Stimulated activated naive CD8-positive, alpha-beta T cell treated with anti-CD3 and anti-CD28 coated beads, Interleukin-15, Interleukin-2, amounts not matched to agents 100 ng/mL and 50 ng/mL, for 24 hours (primary cell): Measurements from ENCODE around the gene TMEM163.

Source experiments
- H3K27ac Mint-ChIP-seq: one replicate; pipeline ENCODE4 v1.8.0; 2021; ENCODE audit warnings: mild to moderate bottlenecking, mixed read lengths
- H3K27me3 Mint-ChIP-seq: one replicate; pipeline ENCODE4 v1.8.0; 2021; ENCODE audit warnings: mixed read lengths
- H3K36me3 Mint-ChIP-seq: one replicate; pipeline ENCODE4 v1.8.0; 2021; ENCODE audit warnings: low read depth, mixed read lengths
- H3K4me1 Mint-ChIP-seq: one replicate; pipeline ENCODE4 v1.8.0; 2021; ENCODE audit warnings: low read depth, mixed read lengths
- H3K4me3 Mint-ChIP-seq: one replicate; pipeline ENCODE4 v1.8.0; 2021; ENCODE audit warnings: mild to moderate bottlenecking, mixed read lengths
- H3K9me3 Mint-ChIP-seq: one replicate; pipeline ENCODE4 v1.8.0; 2021; ENCODE audit warnings: mixed read lengths

Gene TMEM163

DNA sequence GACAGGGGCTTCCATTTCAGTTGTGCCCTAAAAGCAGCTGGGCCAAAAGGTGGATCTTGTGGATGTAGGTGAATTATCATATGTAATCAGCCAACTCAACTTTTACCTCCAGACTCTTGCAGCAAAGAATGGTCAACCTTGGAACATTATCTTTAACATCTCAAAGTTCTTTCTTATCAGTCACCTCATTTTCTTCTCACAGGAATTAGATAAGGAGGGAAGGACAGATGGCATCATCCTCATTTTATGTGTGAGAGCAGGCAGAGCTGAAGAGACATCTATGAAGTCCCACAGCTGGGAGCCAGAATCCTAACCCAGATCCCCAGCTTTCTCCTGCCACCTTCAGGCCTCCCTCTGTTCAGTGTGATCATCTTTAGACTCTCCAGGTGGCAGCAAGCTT, 282.9 kb downstream of the TMEM163 start:
- Mint-ChIP-seq H3K9me3 (no peaks in the 10 kb centered on the region), H3K36me3 (peaks cover 31% of the 10 kb centered on the region), H3K27ac (no peak overlapping the region), H3K4me1 (no peaks in the 10 kb centered on the region), H3K4me3 (no peak overlapping the region), H3K27me3 (no peaks in the 10 kb centered on the region)

DNA sequence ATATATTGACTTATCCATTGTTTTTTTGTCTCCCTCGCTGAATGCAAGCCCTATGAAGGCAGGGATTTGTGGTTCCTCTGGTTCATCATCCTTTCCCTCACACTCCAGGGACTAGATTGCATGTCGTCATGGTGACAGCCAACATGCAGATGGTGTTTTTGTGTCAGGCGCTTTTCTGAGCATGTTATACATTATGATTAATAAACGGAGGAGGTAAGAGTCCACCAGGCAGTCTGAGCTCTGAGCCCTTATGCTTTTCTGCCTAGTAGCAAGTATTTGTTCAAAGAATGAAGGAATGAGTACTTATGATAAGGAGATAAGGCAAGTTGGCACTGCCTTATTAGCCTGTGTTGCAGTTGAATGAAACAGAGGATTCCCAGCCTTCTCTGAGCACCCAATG, 283.3 kb downstream of the TMEM163 start:
- H3K27ac Mint-ChIP-seq, result no peak overlapping the region
- peaks cover 34% of the 10 kb centered on the region for H3K36me3 Mint-ChIP-seq
- no peaks in the 10 kb centered on the region for H3K27me3 Mint-ChIP-seq
- H3K4me3 Mint-ChIP-seq, result no peak overlapping the region
- no peaks in the 10 kb centered on the region for H3K4me1 Mint-ChIP-seq
- no peaks in the 10 kb centered on the region for H3K9me3 Mint-ChIP-seq

DNA sequence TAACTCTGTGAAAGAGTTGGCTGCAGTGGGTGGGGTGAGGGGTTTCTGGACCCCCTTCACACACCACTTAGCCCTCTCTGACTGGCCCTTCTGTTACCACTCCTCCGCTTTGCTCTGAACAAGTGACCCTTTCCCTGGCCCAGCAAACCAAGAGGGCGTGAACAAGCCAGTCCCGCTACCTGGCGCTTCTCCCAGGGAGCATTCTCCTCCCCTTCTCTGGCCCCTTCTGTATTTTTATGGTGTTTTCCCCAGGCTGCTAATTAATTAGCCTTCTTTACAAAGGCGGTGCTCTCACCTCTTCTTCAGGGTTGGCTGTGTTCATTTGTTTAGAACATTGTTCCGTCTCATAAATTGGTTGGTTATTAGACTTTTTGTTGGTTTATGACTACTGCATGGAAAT, 284.8 kb downstream of the TMEM163 start:
- H3K9me3 Mint-ChIP-seq, result no peaks in the 10 kb centered on the region
- H3K4me3 Mint-ChIP-seq, result no peak overlapping the region
- H3K27ac Mint-ChIP-seq, result no peak overlapping the region
- no peaks in the 10 kb centered on the region for H3K27me3 Mint-ChIP-seq
- no peaks in the 10 kb centered on the region for H3K4me1 Mint-ChIP-seq
- peaks cover 34% of the 10 kb centered on the region for H3K36me3 Mint-ChIP-seq

- Mint-ChIP-seq H3K27ac (no peak overlapping the region), H3K9me3 (no peaks in the 10 kb centered on the region), H3K27me3 (no peaks in the 10 kb centered on the region), H3K36me3 (peaks cover 34% of the 10 kb centered on the region), H3K4me3 (no peak overlapping the region), H3K4me1 (no peaks in the 10 kb centered on the region)
Measured at GRCh38 chr2:134433469-134433868, 285.3 kb downstream of the TMEM163 start.

DNA sequence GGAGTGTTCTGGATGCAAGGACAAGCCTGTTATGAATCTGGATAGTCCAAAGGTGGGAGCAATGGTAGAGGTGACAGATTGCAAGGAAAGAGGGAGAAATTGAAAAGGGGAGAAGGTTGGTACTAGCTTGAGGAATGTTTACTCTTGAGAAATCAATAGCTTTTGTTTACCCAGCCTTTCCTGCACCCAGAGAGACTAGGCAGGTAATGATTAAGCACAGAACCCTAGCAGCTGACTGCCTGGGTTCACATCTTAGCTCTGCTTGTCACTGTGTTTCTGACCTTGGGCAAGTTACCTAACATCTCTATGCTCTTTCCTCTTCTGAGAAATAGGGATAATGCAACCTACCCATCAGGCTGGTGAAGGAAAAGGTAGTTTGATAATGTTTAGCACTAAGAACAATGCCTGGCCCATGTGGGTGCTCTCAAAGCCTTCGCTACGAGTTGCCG, 286.3 kb downstream of the TMEM163 start:
- peaks cover 34% of the 10 kb centered on the region for H3K36me3 Mint-ChIP-seq
- H3K9me3 Mint-ChIP-seq, result no peaks in the 10 kb centered on the region
- no peaks in the 10 kb centered on the region for H3K27me3 Mint-ChIP-seq
- H3K4me1 Mint-ChIP-seq, result no peaks in the 10 kb centered on the region
- no peak overlapping the region for H3K27ac Mint-ChIP-seq
- H3K4me3 Mint-ChIP-seq, result no peak overlapping the region

DNA sequence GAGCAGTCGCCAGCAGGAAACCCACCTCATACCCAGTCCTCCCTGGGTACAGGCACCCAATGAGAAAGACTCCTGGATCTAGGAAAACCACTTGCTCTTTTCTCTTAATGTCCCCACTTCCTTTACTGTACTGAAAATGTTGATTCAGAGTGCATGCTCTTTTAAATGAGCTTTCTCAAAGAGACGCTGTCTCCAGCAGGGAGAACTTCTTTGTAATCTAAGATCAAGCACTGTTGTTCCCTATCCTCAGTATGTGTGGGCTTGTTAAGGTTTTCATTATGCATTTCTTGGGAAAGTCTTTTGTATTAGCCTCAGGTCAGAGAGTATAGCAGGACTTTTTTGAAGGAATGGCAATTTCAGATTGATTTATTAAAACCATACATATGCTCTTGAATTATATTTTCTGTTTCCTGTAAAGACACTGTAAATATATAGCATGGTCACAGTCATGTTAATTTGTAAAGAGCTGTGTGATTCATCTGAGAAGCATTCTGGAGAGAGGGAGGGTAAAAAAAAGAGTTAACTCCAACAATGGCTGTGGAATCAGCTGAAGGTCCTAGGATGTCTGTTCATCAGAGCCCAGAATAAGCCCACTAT, 286.9 kb downstream of the TMEM163 start:
- peaks cover 34% of the 10 kb centered on the region for H3K36me3 Mint-ChIP-seq
- H3K9me3 Mint-ChIP-seq, result no peaks in the 10 kb centered on the region
- no peaks in the 10 kb centered on the region for H3K27me3 Mint-ChIP-seq
- H3K27ac Mint-ChIP-seq, result no peak overlapping the region
- no peaks in the 10 kb centered on the region for H3K4me1 Mint-ChIP-seq
- H3K4me3 Mint-ChIP-seq, result no peak overlapping the region

GRCh38 chr2:134429886-134430285, 288.9 kb downstream of the TMEM163 start:
- no peaks in the 10 kb centered on the region for H3K9me3 Mint-ChIP-seq
- peaks cover 4% of the 10 kb centered on the region for H3K4me1 Mint-ChIP-seq
- no peak overlapping the region for H3K4me3 Mint-ChIP-seq
- H3K36me3 Mint-ChIP-seq, result peaks cover 40% of the 10 kb centered on the region
- H3K27me3 Mint-ChIP-seq, result no peaks in the 10 kb centered on the region
- H3K27ac Mint-ChIP-seq, result no peak overlapping the region

DNA sequence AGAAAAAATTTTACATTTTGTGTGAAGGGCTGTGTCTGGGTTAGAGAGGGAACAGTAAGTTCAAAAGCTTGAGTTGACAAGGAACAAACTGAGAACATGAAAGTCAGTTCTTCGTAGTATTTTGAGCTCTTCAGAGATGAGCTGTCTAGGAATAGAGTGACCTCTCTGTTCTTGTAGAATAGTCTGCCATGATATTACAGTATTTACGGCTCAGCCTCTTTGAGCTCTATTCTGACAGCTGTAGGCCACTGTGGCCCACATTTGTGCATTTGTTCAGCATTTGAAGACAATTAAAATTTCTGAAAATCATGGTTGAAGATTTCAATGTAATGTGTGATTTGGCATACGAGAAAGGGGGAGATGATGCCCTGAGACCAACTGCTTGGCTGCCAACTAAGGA, 292.1 kb downstream of the TMEM163 start:
- Mint-ChIP-seq H3K9me3 (no peaks in the 10 kb centered on the region), H3K36me3 (peaks cover 26% of the 10 kb centered on the region), H3K4me3 (no peak overlapping the region), H3K27ac (no peak overlapping the region), H3K4me1 (peaks cover 4% of the 10 kb centered on the region), H3K27me3 (no peaks in the 10 kb centered on the region)

DNA sequence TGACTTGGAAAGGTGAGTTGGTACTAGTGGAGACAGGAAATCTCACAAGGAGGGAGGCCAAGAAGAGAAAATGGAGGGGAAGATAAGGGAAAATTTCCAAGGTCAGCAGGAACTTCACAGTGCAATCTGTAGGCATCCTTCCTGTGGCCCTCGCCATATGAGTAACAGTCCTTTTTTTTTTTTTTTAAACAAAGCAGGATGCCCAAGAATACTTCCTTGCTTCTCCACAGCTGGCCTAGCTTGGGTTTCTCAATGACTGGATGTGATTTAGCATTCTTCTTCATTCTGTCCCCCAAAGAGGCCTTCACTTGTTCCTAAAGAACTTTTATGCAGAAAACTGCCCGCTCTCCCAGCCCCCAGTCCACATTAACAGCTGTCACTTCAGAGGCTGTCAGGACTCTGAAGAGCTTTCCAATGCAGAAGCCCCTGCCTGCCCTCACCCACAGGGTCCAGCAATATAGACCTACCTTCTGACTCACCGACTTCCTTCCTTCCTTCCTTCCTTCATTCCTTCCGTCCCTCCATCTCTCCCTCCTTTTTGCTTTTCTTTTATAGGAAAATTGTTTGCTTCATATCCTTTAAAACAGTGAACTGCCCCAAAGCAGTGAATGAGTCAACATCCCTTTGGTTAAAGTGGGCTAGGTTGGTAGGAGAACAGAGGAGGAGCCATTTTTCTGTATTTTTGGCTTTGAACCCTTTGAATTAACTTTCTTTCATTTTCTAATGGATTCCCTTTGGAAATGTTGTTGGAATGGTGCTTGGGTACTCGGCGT, 292.9 kb downstream of the TMEM163 start:
- H3K27me3 Mint-ChIP-seq, result no peaks in the 10 kb centered on the region
- no peaks in the 10 kb centered on the region for H3K9me3 Mint-ChIP-seq
- no peak overlapping the region for H3K27ac Mint-ChIP-seq
- peaks cover 4% of the 10 kb centered on the region for H3K4me1 Mint-ChIP-seq
- no peak overlapping the region for H3K4me3 Mint-ChIP-seq
- peaks cover 22% of the 10 kb centered on the region for H3K36me3 Mint-ChIP-seq

- Mint-ChIP-seq H3K36me3 (peaks cover 26% of the 10 kb centered on the region), H3K4me3 (no peak overlapping the region), H3K27me3 (no peaks in the 10 kb centered on the region), H3K27ac (no peak overlapping the region), H3K4me1 (peaks cover 4% of the 10 kb centered on the region), H3K9me3 (no peaks in the 10 kb centered on the region)
Measured at GRCh38 chr2:134421556-134422328, 297.1 kb downstream of the TMEM163 start.

DNA sequence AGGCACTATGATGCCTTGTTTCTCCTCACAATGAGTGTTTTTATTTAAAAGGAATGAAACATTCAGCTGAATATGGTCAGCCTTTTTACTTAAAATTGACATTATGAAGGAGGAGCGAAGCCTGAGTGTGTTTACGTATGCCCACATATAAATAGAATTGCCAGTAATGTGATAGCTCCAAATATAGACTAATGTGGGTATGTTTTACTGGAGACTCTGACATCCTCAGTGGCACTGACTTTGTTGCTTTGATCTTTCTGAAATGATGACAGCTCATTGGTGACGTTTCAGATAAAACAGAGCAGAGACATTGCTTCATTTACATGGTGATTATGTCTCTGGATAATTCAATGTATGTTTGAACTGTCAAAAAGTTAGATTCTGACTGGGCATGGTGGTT, 297.9 kb downstream of the TMEM163 start:
- H3K27ac Mint-ChIP-seq, result no peak overlapping the region

GRCh38 chr2:134420259-134420658, 298.5 kb downstream of the TMEM163 start:
- no peaks in the 10 kb centered on the region for H3K4me1 Mint-ChIP-seq
- no peak overlapping the region for H3K4me3 Mint-ChIP-seq
- H3K27me3 Mint-ChIP-seq, result no peaks in the 10 kb centered on the region
- H3K36me3 Mint-ChIP-seq, result peaks cover 15% of the 10 kb centered on the region
- H3K27ac Mint-ChIP-seq, result no peak overlapping the region
- H3K9me3 Mint-ChIP-seq, result no peaks in the 10 kb centered on the region

More for the DNA sequence above, 297.9 kb downstream of the TMEM163 start:
- Mint-ChIP-seq H3K4me3 (no peak overlapping the region), H3K9me3 (no peaks in the 10 kb centered on the region), H3K36me3 (peaks cover 22% of the 10 kb centered on the region), H3K27me3 (no peaks in the 10 kb centered on the region), H3K4me1 (peaks cover under 1% of the 10 kb centered on the region)

DNA sequence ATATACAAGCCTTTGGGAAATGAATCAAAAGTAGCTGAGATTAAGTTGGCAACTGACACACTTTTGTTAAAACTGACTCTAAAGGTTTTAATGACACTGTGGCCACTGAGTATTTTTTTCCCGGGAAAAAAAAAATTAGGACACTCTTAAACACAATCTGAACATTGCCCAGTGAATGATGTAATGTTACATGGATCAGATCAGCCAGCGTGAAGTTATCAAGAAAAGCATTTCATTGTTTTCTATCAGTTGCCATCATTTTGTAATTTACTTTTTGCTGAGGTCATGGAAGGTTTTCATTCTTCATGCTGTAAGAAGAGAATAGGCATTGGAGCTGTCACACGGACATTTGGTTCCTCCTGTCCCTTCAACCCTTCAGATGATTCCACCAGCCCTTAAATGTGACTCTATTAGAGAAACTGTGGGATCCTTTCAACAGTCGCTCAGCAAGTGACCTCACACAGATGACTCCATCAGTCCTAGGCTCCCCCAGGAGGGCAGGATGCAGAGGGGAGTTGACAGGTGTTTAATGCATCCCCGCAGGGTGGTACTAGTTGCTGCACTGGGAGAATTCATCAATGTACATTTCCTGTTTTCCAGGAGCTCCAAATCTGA, 300.7 kb downstream of the TMEM163 start:
- Mint-ChIP-seq H3K36me3 (peaks cover 17% of the 10 kb centered on the region), H3K4me3 (no peak overlapping the region), H3K4me1 (no peaks in the 10 kb centered on the region), H3K9me3 (no peaks in the 10 kb centered on the region), H3K27ac (no peak overlapping the region), H3K27me3 (no peaks in the 10 kb centered on the region)

- Mint-ChIP-seq H3K9me3 (no peaks in the 10 kb centered on the region), H3K27ac (no peak overlapping the region), H3K36me3 (peaks cover 17% of the 10 kb centered on the region), H3K27me3 (no peaks in the 10 kb centered on the region), H3K4me1 (peaks cover 7% of the 10 kb centered on the region), H3K4me3 (no peak overlapping the region)
Measured at GRCh38 chr2:134416637-134417036, 302.2 kb downstream of the TMEM163 start.

GRCh38 chr2:134416018-134416417, 302.8 kb downstream of the TMEM163 start:
- Mint-ChIP-seq H3K27ac (no peak overlapping the region), H3K4me3 (no peak overlapping the region), H3K36me3 (peaks cover 17% of the 10 kb centered on the region), H3K27me3 (no peaks in the 10 kb centered on the region), H3K4me1 (peaks cover 13% of the 10 kb centered on the region), H3K9me3 (no peaks in the 10 kb centered on the region)
